B cell (primary cell): Measurements from ENCODE around the gene CSNK2B. TPM values are rescaled to one million over a fixed set of nuclear protein-coding genes. Genes with fewer than 3 reads are reported as not detected.
A peak's percentile ranks its signal among the peaks of the same experiment; 100 is the strongest.

Source experiments
- ATAC-seq: fragments of 200-7000 bp; cut with Tn5 transposase; one replicate; pipeline ENCODE4 v1.10.0; 2021; ENCODE audit warnings: low read depth, mild to moderate bottlenecking, moderate number of reproducible peaks, moderate library complexity
- CTCF ChIA-PET: fragments of 350-600 bp; sonication (Branson Sonifier 250); formaldehyde crosslinking; loops from one replicate; lab custom pipeline; 2021; ENCODE audit warnings: antibody characterized with exemption, inconsistent platforms; lab: Charles Lee
- POLR2A ChIA-PET: fragments of 350-600 bp; sonication (Branson Sonifier 250); formaldehyde crosslinking; loops from one replicate; lab custom pipeline; 2021; ENCODE audit warnings: antibody characterized with exemption; lab: Charles Lee
- DNase-seq: peaks from one replicate; pipeline ENCODE4 v3.0.0; 2013
- H2AFZ ChIP-seq: 2 replicates; pipeline ENCODE4 v1.6.1; 2012; ENCODE audit warnings: mild to moderate bottlenecking, low read depth, low read length; ENCODE audit not compliant: insufficient read depth, poor library complexity, severe bottlenecking
- H3K27ac ChIP-seq, 2 donors: 1 replicate in 1 of 2; 2 replicates in 1 of 2; pipeline ENCODE4 v1.5.1; 2012 to 2013; ENCODE audit warnings: low read length in 2 of 2, mild to moderate bottlenecking in 2 of 2, moderate library complexity in 1 of 2
- H3K27me3 ChIP-seq, 4 experiments: fragments of 200-600 bp in 1 of 4; sonication (generic) in 1 of 4; replicated peaks in 1 of 4; 1 replicate in 2 of 4; 2 replicates in 2 of 4; pipeline versions ENCODE4 v1.6.1 to v1.7.0; 2013 to 2016; ENCODE audit warnings: low read length in 3 of 4, mild to moderate bottlenecking in 2 of 4, mixed read lengths in 1 of 4, moderate library complexity in 1 of 4; ENCODE audit not compliant: insufficient read depth in 4 of 4, control insufficient read depth in 3 of 4; ENCODE audit errors: control extremely low read depth in 1 of 4
- H3K36me3 ChIP-seq, 2 experiments: replicated peaks in 1 of 2; 1 replicate in 1 of 2; 2 replicates in 1 of 2; pipeline versions ENCODE4 v1.6.1 to v1.7.1; 2013; ENCODE audit warnings: low read length in 1 of 2; ENCODE audit not compliant: insufficient read depth in 2 of 2, control insufficient read depth in 1 of 2; ENCODE audit errors: control extremely low read depth in 1 of 2, extremely low read depth in 1 of 2
- H3K4me1 ChIP-seq, 2 donors: fragments of 200-600 bp in 1 of 2; sonication (generic) in 1 of 2; 1 replicate in 1 of 2; 2 replicates in 1 of 2; pipeline versions ENCODE4 v1.5.1 to v1.6.1; 2013 to 2017; ENCODE audit warnings: low read length in 2 of 2; ENCODE audit not compliant: control insufficient read depth in 2 of 2, insufficient read depth in 2 of 2
- H3K4me2 ChIP-seq: replicated peaks from 2 replicates; pipeline ENCODE3; 2012; ENCODE audit warnings: mild to moderate bottlenecking, low read depth, low read length; ENCODE audit not compliant: poor library complexity, severe bottlenecking
- H3K4me3 ChIP-seq, 5 experiments: fragments of 200-600 bp in 1 of 5; sonication (generic) in 1 of 5; 1 replicate in 3 of 5; 2 replicates in 2 of 5; pipeline versions ENCODE4 v1.5.1 to v1.7.0; 2011 to 2016; ENCODE audit warnings: low read length in 4 of 5, mild to moderate bottlenecking in 4 of 5, low read depth in 2 of 5, control low read depth in 1 of 5, moderate library complexity in 1 of 5; ENCODE audit not compliant: insufficient read depth in 1 of 5; ENCODE audit errors: control extremely low read depth in 1 of 5, extremely low read depth in 1 of 5
- H3K79me2 ChIP-seq: fragments of 200-600 bp; sonication (generic); one replicate; pipeline ENCODE4 v1.6.0; 2016; ENCODE audit warnings: low read length; ENCODE audit not compliant: control insufficient read depth, insufficient read depth
- H3K9ac ChIP-seq: fragments of 200-600 bp; sonication (generic); 2 replicates; pipeline ENCODE4 v1.6.1; 2017; ENCODE audit warnings: mild to moderate bottlenecking, low read length, moderate library complexity
- H3K9me3 ChIP-seq, 3 donors: one replicate each; pipeline versions ENCODE4 v1.6.1 to v1.7.1; 2013; ENCODE audit warnings: low read length in 2 of 3; ENCODE audit not compliant: control insufficient read depth in 2 of 3, insufficient read depth in 1 of 3; ENCODE audit errors: control extremely low read depth in 1 of 3
- H4K20me1 ChIP-seq: 2 replicates; pipeline ENCODE4 v1.6.0; 2012; ENCODE audit warnings: mild to moderate bottlenecking, low read length; ENCODE audit not compliant: insufficient read depth, control insufficient read depth, poor library complexity, severe bottlenecking
- H3K27ac Mint-ChIP-seq: one replicate; pipeline ENCODE4 v1.8.0; 2021; ENCODE audit warnings: mixed read lengths
- H3K27me3 Mint-ChIP-seq: one replicate; pipeline ENCODE4 v1.8.0; 2021; ENCODE audit warnings: mixed read lengths
- H3K4me1 Mint-ChIP-seq: one replicate; pipeline ENCODE4 v1.8.0; 2021; ENCODE audit warnings: mixed read lengths
- H3K4me3 Mint-ChIP-seq: one replicate; pipeline ENCODE4 v1.8.0; 2021; ENCODE audit warnings: mixed read lengths
- H3K9me3 Mint-ChIP-seq: one replicate; pipeline ENCODE4 v1.8.0; 2022; ENCODE audit warnings: mixed read lengths; ENCODE audit not compliant: insufficient read depth
- CTCF ChIP-seq: fragments of 200-600 bp; IDR thresholded peaks from one replicate; pipeline ENCODE4 v1.8.0; 2022; ENCODE audit warnings: antibody characterized with exemption, mild to moderate bottlenecking
- EZH2 ChIP-seq: IDR thresholded peaks from 2 replicates; pipeline ENCODE4 v1.6.1; 2012; ENCODE audit warnings: borderline replicate concordance, low read depth, mild to moderate bottlenecking, moderate library complexity, low read length; ENCODE audit not compliant: insufficient read depth, poor library complexity, severe bottlenecking
- WGBS: methylation state at CpG from one replicate; pipeline ENCODE4 v1.1.5; 2013; ENCODE audit warnings: missing lambda C conversion rate; ENCODE audit not compliant: insufficient coverage; 5-methylcytosine and 5-hydroxymethylcytosine counted together
- intact Hi-C: fragments of 100-400 bp; cut with micrococcal nuclease; formaldehyde crosslinking; loops from one replicate; pipeline ENCODE4 v1.10.0; 2022
- polyA plus RNA-seq: library from polyadenylated mRNA; depleted of rRNA; stranded (reverse); fragments of >200 nt; gene quantifications from 2 replicates; pipeline ENCODE4 v1.2.3, GENCODE V29; 2012
- total RNA-seq, 2 donors: library from RNA; stranded (reverse); fragments of 120-200 nt in 1 of 2; gene quantifications; 1 replicate in 1 of 2; 2 replicates in 1 of 2; pipeline versions ENCODE4 v1.2.3 to v1.2.4, GENCODE V29; 2013 to 2022

CSNK2B gene
- total and polyA plus RNA-seq, 2 donors (not counting 1 experiment from before 2014, with no cell fraction given): 142 to 146 TPM

GRCh38 chr6:31689249-31690110, 23.6 kb downstream of the CSNK2B start:
- Mint-ChIP-seq H3K4me1 (peaks cover 17% of the 10 kb centered on the region), H3K9me3 (no peaks in the 10 kb centered on the region), H3K4me3 (no peak overlapping the region), H3K27ac (peak overlapping the region; percentile 56), H3K27me3 (no peaks in the 10 kb centered on the region)
- H3K27me3 ChIP-seq: no peaks in the 10 kb centered on the region
- ATAC-seq: no peak
- H2AFZ ChIP-seq: no peak overlapping the region
- peaks cover 10 to 18% of the 10 kb centered on the region in 2 donors for H3K4me1 ChIP-seq
- no peak overlapping the region for H3K4me3 ChIP-seq
- no peak overlapping the region for H3K9ac ChIP-seq
- ChIA-PET POLR2A (interaction anchor here (0.5 kb wide), 1 partner anchor 160 kb away, joined by 6 read pairs; no protein-coding TSS in a partner anchor), CTCF (no interaction called here)
- H3K27ac ChIP-seq: peak overlapping the region in 1 of 2 donors; percentile 32
- no peaks in the 10 kb centered on the region for H3K79me2 ChIP-seq
- intact Hi-C loops: no loop called here
- no peaks in the 10 kb centered on the region for H4K20me1 ChIP-seq
- WGBS: 96% methylated on average over 6 of the region's 11 CpGs
- DNase-seq: no peak
- peaks cover 0 to 81% of the 10 kb centered on the region in 2 experiments for H3K36me3 ChIP-seq
- TF ChIP-seq CTCF: no peak
- no peak for TF ChIP-seq EZH2
- no peaks in the 10 kb centered on the region for H3K9me3 ChIP-seq
- H3K4me2 ChIP-seq: peak overlapping the region; percentile 36
